Common myeloid progenitor, CD34-positive (primary cell): ENCODE measurements around the gene MEX3C.

Experiments
- CTCF ChIA-PET: fragments of 350-600 bp; sonication (Branson Sonifier 250); formaldehyde crosslinking; loops from one replicate; lab custom pipeline; 2021; ENCODE audit warnings: antibody characterized with exemption; lab: Charles Lee
- POLR2A ChIA-PET: fragments of 350-600 bp; sonication (Branson Sonifier 250); formaldehyde crosslinking; loops from one replicate; lab custom pipeline; 2021; ENCODE audit warnings: antibody characterized with exemption; lab: Charles Lee
- DNase-seq, 3 donors: peaks; one replicate each; pipeline versions ENCODE4 v3.0.0 to v3.0.0-alpha.2; 2013
- H3K27ac ChIP-seq, 2 experiments: 1 replicate in 1 of 2; 2 replicates in 1 of 2; pipeline ENCODE4 v1.7.0; 2013; ENCODE audit warnings: inconsistent platforms in 2 of 2, low read length in 2 of 2, mild to moderate bottlenecking in 2 of 2, low read depth in 1 of 2, moderate library complexity in 1 of 2; ENCODE audit not compliant: severe bottlenecking in 2 of 2, insufficient read depth in 1 of 2, poor library complexity in 1 of 2
- H3K27me3 ChIP-seq, 5 experiments: replicated peaks in 2 of 5; 1 replicate in 3 of 5; 2 replicates in 2 of 5; pipeline versions ENCODE4 v1.6.1 to v1.7.0; 2013; ENCODE audit warnings: low read length in 4 of 5, mild to moderate bottlenecking in 2 of 5, moderate library complexity in 2 of 5, inconsistent platforms in 1 of 5; ENCODE audit not compliant: insufficient read depth in 5 of 5, control insufficient read depth in 4 of 5
- H3K36me3 ChIP-seq, 4 experiments: 1 replicate in 2 of 4; 2 replicates in 2 of 4; pipeline versions ENCODE4 v1.6.1 to v1.7.0; 2013; ENCODE audit warnings: low read length in 3 of 4, control low read depth in 1 of 4, mild to moderate bottlenecking in 1 of 4; ENCODE audit not compliant: control insufficient read depth in 4 of 4, insufficient read depth in 4 of 4
- H3K4me1 ChIP-seq, 4 experiments: 1 replicate in 3 of 4; 2 replicates in 1 of 4; pipeline versions ENCODE4 v1.6.1 to v1.7.1; 2013; ENCODE audit warnings: low read length in 3 of 4, mild to moderate bottlenecking in 3 of 4, control low read depth in 1 of 4, inconsistent platforms in 1 of 4, moderate library complexity in 1 of 4; ENCODE audit not compliant: control insufficient read depth in 4 of 4, insufficient read depth in 4 of 4; ENCODE audit errors: control extremely low read depth in 1 of 4
- H3K4me3 ChIP-seq, 7 experiments: 1 replicate in 4 of 7; 2 replicates in 3 of 7; pipeline versions ENCODE4 v1.5.1 to v1.7.0; 2013; ENCODE audit warnings: mild to moderate bottlenecking in 7 of 7, low read length in 6 of 7, moderate library complexity in 6 of 7, inconsistent platforms in 2 of 7, low read depth in 2 of 7, control low read depth in 1 of 7; ENCODE audit not compliant: insufficient read depth in 4 of 7, control insufficient read depth in 1 of 7; ENCODE audit errors: extremely low read depth in 1 of 7
- H3K9me3 ChIP-seq, 5 experiments: 1 replicate in 4 of 5; 2 replicates in 1 of 5; pipeline versions ENCODE4 v1.6.1 to v1.7.1; 2013; ENCODE audit warnings: low read length in 4 of 5, mild to moderate bottlenecking in 2 of 5, inconsistent platforms in 1 of 5, low read depth in 1 of 5, moderate library complexity in 1 of 5; ENCODE audit not compliant: control insufficient read depth in 4 of 5, insufficient read depth in 2 of 5; ENCODE audit errors: control extremely low read depth in 1 of 5
- WGBS: methylation state at CpG from one replicate; pipeline ENCODE4 v1.1.5; 2013; ENCODE audit not compliant: insufficient coverage; 5-methylcytosine and 5-hydroxymethylcytosine counted together

The MEX3C gene

GRCh38 chr18:51192026-51192425 is 5.5 kb downstream of the MEX3C start:
- H3K27me3 ChIP-seq, result no peaks in the 10 kb centered on the region
- DNase-seq, result no peak
- ChIA-PET POLR2A (no interaction called here), CTCF (interaction anchor here (1.3 to 1.5 kb wide), 2 partner anchors 9 to 38 kb away, joined by 4 to 5 read pairs; no protein-coding TSS in a partner anchor)
- no peak overlapping the region for H3K4me3 ChIP-seq
- no peaks in the 10 kb centered on the region for H3K9me3 ChIP-seq
- WGBS, result 100% methylated on average over 1 of the region's 2 CpGs
- peaks cover 0 to 7% (median 5%) of the 10 kb centered on the region in 4 experiments for H3K36me3 ChIP-seq
- H3K4me1 ChIP-seq, result peaks cover 17 to 47% (median 24%) of the 10 kb centered on the region in 4 experiments
- H3K27ac ChIP-seq, result no peak overlapping the region

- peaks cover 17 to 47% (median 24%) of the 10 kb centered on the region in 4 experiments for H3K4me1 ChIP-seq
- no peaks in the 10 kb centered on the region for H3K27me3 ChIP-seq
- H3K9me3 ChIP-seq, result no peaks in the 10 kb centered on the region
- H3K27ac ChIP-seq, result peak overlapping the region in 1 of 2 experiments; percentile 44
- DNase-seq, result peak; percentile 24 to 80 (median 65)
- POLR2A ChIA-PET, result no interaction called here
- peaks cover 0 to 13% (median 5%) of the 10 kb centered on the region in 4 experiments for H3K36me3 ChIP-seq
- CTCF ChIA-PET, result interaction anchor here (1.5 kb wide), 1 partner anchor 38 kb away, joined by 5 read pairs; no protein-coding TSS in a partner anchor
- peak overlapping the region in 1 of 7 experiments; percentile 7 for H3K4me3 ChIP-seq
- 40% methylated on average over 1 of the region's 4 CpGs for WGBS
Observed at GRCh38 chr18:51191128-51191717, 6.3 kb downstream of the MEX3C start.

- DNase-seq, result no peak
- ChIA-PET CTCF (no interaction called here), POLR2A (no interaction called here)
- Histone ChIP-seq H3K36me3 (peaks cover 2 to 22% (median 6%) of the 10 kb centered on the region in 4 experiments), H3K9me3 (no peaks in the 10 kb centered on the region), H3K4me3 (no peak overlapping the region), H3K27me3 (no peaks in the 10 kb centered on the region), H3K4me1 (peaks cover 16 to 42% (median 20%) of the 10 kb centered on the region in 4 experiments), H3K27ac (no peak overlapping the region)
Observed at GRCh38 chr18:51190000-51190399, 7.5 kb downstream of the MEX3C start.

- ChIA-PET CTCF (no interaction called here), POLR2A (no interaction called here)
- H3K27ac ChIP-seq, result no peak overlapping the region
- peak in 1 of 3 donors; percentile 37 for DNase-seq
- no peaks in the 10 kb centered on the region for H3K9me3 ChIP-seq
- H3K27me3 ChIP-seq, result no peaks in the 10 kb centered on the region
- H3K4me3 ChIP-seq, result no peak overlapping the region
- H3K4me1 ChIP-seq, result peaks cover 7 to 25% (median 9%) of the 10 kb centered on the region in 4 experiments
- peaks cover 6 to 25% (median 6%) of the 10 kb centered on the region in 4 experiments for H3K36me3 ChIP-seq
- WGBS, result 91% methylated on average over 5 of the region's 6 CpGs
Observed at GRCh38 chr18:51188024-51188701, 9.3 kb downstream of the MEX3C start.

- ChIA-PET CTCF (interaction anchor here (6.1 kb wide), 1 partner anchor 11 kb away, joined by 29 read pairs; the partner anchor contains the start of gene MEX3C), POLR2A (interaction anchor here (1.3 kb wide), 1 partner anchor 31 kb away, joined by 5 read pairs; no protein-coding TSS in a partner anchor)
- Histone ChIP-seq H3K27ac (no peak overlapping the region), H3K4me1 (peaks cover 0 to 5% (median 1%) of the 10 kb centered on the region in 4 experiments), H3K36me3 (peaks cover 3 to 24% (median 6%) of the 10 kb centered on the region in 4 experiments), H3K9me3 (no peaks in the 10 kb centered on the region), H3K27me3 (no peaks in the 10 kb centered on the region), H3K4me3 (no peak overlapping the region)
- WGBS, result 83% methylated on average over 1 of the region's 1 CpG
- DNase-seq, result no peak
Observed at GRCh38 chr18:51185075-51185474, 12.4 kb downstream of the MEX3C start.

- POLR2A ChIA-PET, result no interaction called here
- no peak for DNase-seq
- no peak overlapping the region for H3K27ac ChIP-seq
- no CpG with 5 or more reads among the region's 1 CpG for WGBS
- H3K4me3 ChIP-seq, result no peak overlapping the region
- peaks cover 3 to 24% (median 8%) of the 10 kb centered on the region in 4 experiments for H3K36me3 ChIP-seq
- H3K27me3 ChIP-seq, result no peaks in the 10 kb centered on the region
- CTCF ChIA-PET, result interaction anchor here (6.1 kb wide), 1 partner anchor 12 kb away, joined by 29 read pairs; the partner anchor contains the start of gene MEX3C
- no peaks in the 10 kb centered on the region for H3K9me3 ChIP-seq
- H3K4me1 ChIP-seq, result peaks cover 0 to 5% (median 1%) of the 10 kb centered on the region in 4 experiments
Observed at GRCh38 chr18:51184091-51184457, 13.4 kb downstream of the MEX3C start.
